Vagina (tissue), 2 donors: ENCODE results near the gene SLC1A3.

ENCODE experiments used
- POLR2A ChIP-seq, 2 donors: fragments of 450-650 bp; IDR thresholded peaks; one replicate each; pipeline ENCODE4 v1.6.1; 2017; ENCODE audit warnings: antibody characterized with exemption in 2 of 2, mild to moderate bottlenecking in 2 of 2, moderate library complexity in 2 of 2
- TF ChIP-seq, protein P1 (sequence below), 3 experiments: fragments of 450-650 bp in 2 of 3; fragments of 200-600 bp in 1 of 3; sonication (generic) in 1 of 3; IDR thresholded peaks; one replicate each; pipeline ENCODE4 v1.5.1; 2017 to 2019; ENCODE audit warnings: antibody characterized with exemption in 3 of 3, mild to moderate bottlenecking in 2 of 3, moderate library complexity in 2 of 3

DNA sequence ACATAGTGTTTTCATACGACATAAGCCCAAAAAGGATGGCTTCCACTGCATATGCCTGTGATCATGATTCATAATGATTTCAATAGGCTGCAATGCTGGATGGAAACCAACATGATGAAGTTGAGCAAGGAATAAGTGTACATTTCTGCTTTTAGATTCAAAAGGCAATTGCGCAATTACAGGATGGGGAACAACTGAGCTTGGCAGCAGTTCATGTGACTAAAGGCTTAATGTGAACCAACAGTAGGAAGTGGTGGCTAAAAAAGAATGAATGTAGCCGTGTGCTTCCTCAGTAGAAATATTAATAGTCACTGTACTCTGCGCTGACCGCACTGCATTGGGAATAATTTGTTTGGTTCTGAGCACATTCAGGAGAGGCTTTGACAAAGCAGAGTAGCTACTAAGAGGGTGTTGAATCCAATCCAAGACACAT, 51.2 kb downstream of the SLC1A3 start:
- no peak for TF ChIP-seq POLR2A (IDR thresholded peaks at IDR 0.05)
- TF ChIP-seq, protein P1, sequence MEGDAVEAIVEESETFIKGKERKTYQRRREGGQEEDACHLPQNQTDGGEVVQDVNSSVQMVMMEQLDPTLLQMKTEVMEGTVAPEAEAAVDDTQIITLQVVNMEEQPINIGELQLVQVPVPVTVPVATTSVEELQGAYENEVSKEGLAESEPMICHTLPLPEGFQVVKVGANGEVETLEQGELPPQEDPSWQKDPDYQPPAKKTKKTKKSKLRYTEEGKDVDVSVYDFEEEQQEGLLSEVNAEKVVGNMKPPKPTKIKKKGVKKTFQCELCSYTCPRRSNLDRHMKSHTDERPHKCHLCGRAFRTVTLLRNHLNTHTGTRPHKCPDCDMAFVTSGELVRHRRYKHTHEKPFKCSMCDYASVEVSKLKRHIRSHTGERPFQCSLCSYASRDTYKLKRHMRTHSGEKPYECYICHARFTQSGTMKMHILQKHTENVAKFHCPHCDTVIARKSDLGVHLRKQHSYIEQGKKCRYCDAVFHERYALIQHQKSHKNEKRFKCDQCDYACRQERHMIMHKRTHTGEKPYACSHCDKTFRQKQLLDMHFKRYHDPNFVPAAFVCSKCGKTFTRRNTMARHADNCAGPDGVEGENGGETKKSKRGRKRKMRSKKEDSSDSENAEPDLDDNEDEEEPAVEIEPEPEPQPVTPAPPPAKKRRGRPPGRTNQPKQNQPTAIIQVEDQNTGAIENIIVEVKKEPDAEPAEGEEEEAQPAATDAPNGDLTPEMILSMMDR (IDR thresholded peaks at IDR 0.05) = no peak
